Measurements from ENCODE around the gene ELFN1.

ELFN1 gene

GRCh38 chr7:1671594-1672451 is 1.7 kb downstream of the ELFN1 start:
- TF ChIP-seq CTCF (IDR thresholded peaks at IDR 0.05; ENCODE audit: low read depth, low read length, missing control alignments), result no peak
- H3K4me3 ChIP-seq (ENCODE audit: low read depth, low read length), result no peak overlapping the region
- no peak for DNase-seq (ENCODE audit: low read depth)

GRCh38 chr7:1672851-1673486 is 2.9 kb downstream of the ELFN1 start:
- no peak overlapping the region for H3K4me3 ChIP-seq (ENCODE audit: low read depth, low read length)
- no peak for DNase-seq (ENCODE audit: low read depth)
- TF ChIP-seq CTCF (IDR thresholded peaks at IDR 0.05; ENCODE audit: low read depth, low read length, missing control alignments), result no peak

DNA sequence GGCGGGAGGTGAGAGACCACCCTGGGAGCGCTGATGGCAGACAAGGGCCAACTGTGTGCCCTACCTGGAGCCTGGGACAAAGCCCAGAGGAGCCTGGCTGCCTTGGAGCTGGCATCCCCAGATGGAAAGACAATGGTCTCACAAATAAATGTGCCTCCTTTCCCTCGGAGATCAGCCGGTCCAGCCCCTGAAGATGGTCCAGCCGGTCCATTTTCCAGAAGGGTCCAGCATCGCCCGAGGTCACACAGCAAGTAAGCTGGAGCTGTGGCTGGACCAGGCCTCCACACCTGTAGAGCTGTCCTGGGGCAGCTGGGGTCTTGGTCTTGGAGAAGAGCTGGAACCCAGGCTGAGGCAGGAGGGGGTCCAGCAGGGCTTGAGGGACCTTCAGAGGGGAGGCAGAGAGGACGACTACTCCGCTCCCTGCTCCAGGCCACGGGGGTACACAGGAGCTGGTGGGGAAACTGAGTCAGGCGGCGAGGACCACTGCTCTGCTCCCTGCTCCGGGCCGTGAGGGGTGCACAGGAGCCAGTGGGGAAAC is 3.6 kb downstream of the ELFN1 start:
- TF ChIP-seq CTCF (IDR thresholded peaks at IDR 0.05; ENCODE audit: low read depth, low read length, missing control alignments), result no peak
- no peak for DNase-seq (ENCODE audit: low read depth)
- no peak overlapping the region for H3K4me3 ChIP-seq (ENCODE audit: low read depth, low read length)

DNA sequence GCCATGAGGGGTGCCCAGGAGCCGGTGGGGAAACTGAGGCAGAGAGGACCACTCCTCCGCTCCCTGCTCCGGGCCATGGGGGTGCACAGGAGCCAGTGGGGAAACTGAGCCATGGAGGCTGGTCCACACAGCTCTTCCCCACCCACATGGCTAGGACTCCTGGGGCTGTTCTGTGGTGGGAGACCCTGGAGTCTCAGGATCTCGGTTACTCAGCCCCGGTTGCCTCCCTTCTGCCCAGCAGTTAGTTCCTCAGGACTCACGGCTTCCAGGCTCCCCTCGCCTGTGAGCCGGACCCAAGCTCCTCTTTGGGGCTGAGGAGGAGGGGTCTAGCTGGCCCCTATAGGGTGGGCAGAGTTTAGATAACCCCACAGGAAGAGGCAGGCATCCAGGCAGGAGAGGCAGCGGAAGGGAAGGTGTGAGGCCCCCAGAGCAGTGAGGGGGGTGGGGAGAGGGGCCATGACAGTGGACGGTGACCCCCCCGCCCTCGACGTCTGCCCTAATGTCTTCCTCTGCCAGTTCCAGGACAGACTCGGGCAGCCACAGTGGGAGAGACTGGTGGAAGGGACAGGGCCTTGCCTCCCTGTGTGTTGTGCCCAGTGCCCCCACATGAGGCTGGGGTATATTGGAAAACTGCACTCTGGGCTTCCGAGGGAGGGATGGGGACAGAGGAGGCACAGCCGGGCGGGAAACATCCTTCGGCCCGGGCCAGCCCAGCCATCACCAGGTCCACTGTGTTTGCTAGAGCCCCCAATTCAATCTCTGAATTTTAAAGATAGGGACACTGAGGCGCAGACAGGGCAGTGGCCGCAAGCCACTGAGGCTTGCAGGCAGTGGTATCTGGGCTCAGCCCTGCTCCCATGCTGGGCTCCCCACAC is 4.3 kb downstream of the ELFN1 start:
- DNase-seq (ENCODE audit: low read depth), result no peak
- no peak for TF ChIP-seq CTCF (IDR thresholded peaks at IDR 0.05; ENCODE audit: low read depth, low read length, missing control alignments)
- no peak overlapping the region for H3K4me3 ChIP-seq (ENCODE audit: low read depth, low read length)

DNA sequence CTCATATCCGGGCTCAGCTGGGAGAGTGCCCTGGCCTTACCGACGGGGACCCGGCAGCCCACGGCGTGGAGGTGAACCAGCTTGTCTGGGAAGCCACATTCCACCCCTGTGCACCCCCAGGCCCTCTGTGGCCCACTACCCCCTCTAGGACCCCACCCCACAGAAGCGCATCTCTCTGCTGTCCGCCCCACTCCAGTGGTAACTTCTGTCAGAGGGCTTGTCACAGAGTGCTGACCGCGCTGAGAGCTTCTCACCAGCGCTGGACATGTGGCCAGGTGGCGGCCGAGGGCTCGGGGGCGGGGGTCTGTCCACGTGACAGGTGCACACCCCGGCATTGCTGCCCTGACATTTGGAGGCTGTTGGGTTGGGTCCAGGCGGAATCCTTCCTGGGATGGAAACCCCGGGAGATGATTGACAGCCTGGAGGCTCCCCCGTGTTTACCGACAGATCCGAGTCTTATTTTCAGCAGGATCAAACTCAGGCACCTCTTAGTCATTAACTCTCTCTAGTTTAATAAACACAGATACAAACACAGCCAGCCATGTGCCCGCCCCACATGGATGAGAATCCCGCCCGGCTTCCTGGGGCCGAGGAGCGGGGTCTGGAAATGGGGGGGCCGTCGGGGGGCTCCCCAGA is 5.1 kb downstream of the ELFN1 start:
- TF ChIP-seq CTCF (IDR thresholded peaks at IDR 0.05; ENCODE audit: low read depth, low read length, missing control alignments), result no peak
- H3K4me3 ChIP-seq (ENCODE audit: low read depth, low read length), result no peak overlapping the region
- no peak for DNase-seq (ENCODE audit: low read depth)
